Renal cortex interstitium (tissue), 15 donors: ENCODE results near the gene CNPY3. TPM values are rescaled to one million over a fixed set of nuclear protein-coding genes. Genes with fewer than 3 reads are reported as not detected.
A peak's percentile ranks its signal among the peaks of the same experiment; 100 is the strongest.
"Not testable (repeated sequence)": the region's sequence is repeated elsewhere in the genome, so short reads cannot be mapped to it uniquely, and the experiment has no call there.

Experiments
- DNase-seq, 11 donors: peaks; one replicate each; pipeline ENCODE4 v3.0.0-alpha.2; 2013; ENCODE audit warnings: low read depth in 9 of 11, low spot score in 4 of 11; ENCODE audit errors: extremely low read depth in 1 of 11
- long read RNA-seq, 16 experiments: transcript quantifications; one replicate each; lab custom pipeline, GENCODE V29; 2026
- polyA plus RNA-seq, 3 donors: library from polyadenylated mRNA; unstranded; fragments of 120-200 nt; gene quantifications; one replicate each; pipeline ENCODE4 v1.2.1, GENCODE V29; 2013; ENCODE audit not compliant: insufficient read length in 3 of 3

CNPY3 gene
- 10 to 100 TPM; 53.7 to 66.1 (median 60.7) TPM for polyA plus RNA-seq
- long read RNA-seq, donor 1, transcript CNPY3-201 (6 exons, 1,704 nt) = major isoform, 20 of 20 reads
- long read RNA-seq, donor 1, partial matches to known transcripts = 0 of 20 reads
- long read RNA-seq, donor 1, other reads (novel, unspliced or antisense) = 0 of 20 reads
- long read RNA-seq, donor 2, transcript CNPY3-201 (6 exons, 1,704 nt) = major isoform, 18 of 18 reads
- long read RNA-seq, donor 2, partial matches to known transcripts = 0 of 18 reads
- long read RNA-seq, donor 2, other reads (novel, unspliced or antisense) = 0 of 18 reads
- long read RNA-seq, donor 3, transcript CNPY3-201 (6 exons, 1,704 nt) = major isoform, 55 of 77 reads
- long read RNA-seq, donor 3, partial matches to known transcripts = 12 of 77 reads
- long read RNA-seq, donor 3, other reads (novel, unspliced or antisense) = 10 of 77 reads
- long read RNA-seq, donor 4, transcript CNPY3-201 (6 exons, 1,704 nt) = major isoform, 30 of 36 reads
- long read RNA-seq, donor 4, partial matches to known transcripts = 6 of 36 reads
- long read RNA-seq, donor 4, other reads (novel, unspliced or antisense) = 0 of 36 reads
- long read RNA-seq, donor 5 = 0 reads
- long read RNA-seq, donor 6, transcript CNPY3-201 (6 exons, 1,704 nt) = major isoform, 39 of 53 reads
- long read RNA-seq, donor 6, partial matches to known transcripts = 14 of 53 reads
- long read RNA-seq, donor 6, other reads (novel, unspliced or antisense) = 0 of 53 reads
- long read RNA-seq, donor 7, transcript CNPY3-201 (6 exons, 1,704 nt) = major isoform, 32 of 44 reads
- long read RNA-seq, donor 7, partial matches to known transcripts = 6 of 44 reads
- long read RNA-seq, donor 7, other reads (novel, unspliced or antisense) = 6 of 44 reads
- long read RNA-seq, donor 8 = 0 reads
- long read RNA-seq, donor 9, transcript CNPY3-201 (6 exons, 1,704 nt) = major isoform, 33 of 33 reads
- long read RNA-seq, donor 9, partial matches to known transcripts = 0 of 33 reads
- long read RNA-seq, donor 9, other reads (novel, unspliced or antisense) = 0 of 33 reads
- long read RNA-seq, donor 10, transcript CNPY3-201 (6 exons, 1,704 nt) = major isoform, 32 of 52 reads
- long read RNA-seq, donor 10, partial matches to known transcripts = 10 of 52 reads
- long read RNA-seq, donor 10, other reads (novel, unspliced or antisense) = 10 of 52 reads
- long read RNA-seq, donor 11, transcript CNPY3-201 (6 exons, 1,704 nt) = major isoform, 16 of 16 reads
- long read RNA-seq, donor 11, partial matches to known transcripts = 0 of 16 reads
- long read RNA-seq, donor 11, other reads (novel, unspliced or antisense) = 0 of 16 reads
- long read RNA-seq, donor 12, partial matches to known transcripts = 17 of 19 reads
- long read RNA-seq, donor 12, other reads (novel, unspliced or antisense) = 0 of 19 reads
- long read RNA-seq, donor 13 = 0 reads
- long read RNA-seq, donor 14, transcript CNPY3-201 (6 exons, 1,704 nt) = major isoform, 17 of 17 reads
- long read RNA-seq, donor 14, partial matches to known transcripts = 0 of 17 reads
- long read RNA-seq, donor 14, other reads (novel, unspliced or antisense) = 0 of 17 reads
- long read RNA-seq, donor 15, transcript CNPY3-201 (6 exons, 1,704 nt) = major isoform, 19 of 27 reads
- long read RNA-seq, donor 15, partial matches to known transcripts = 8 of 27 reads
- long read RNA-seq, donor 15, other reads (novel, unspliced or antisense) = 0 of 27 reads
- long read RNA-seq, donor 16, transcript CNPY3-201 (6 exons, 1,704 nt) = major isoform, 77 of 123 reads
- long read RNA-seq, donor 16, partial matches to known transcripts = 27 of 123 reads
- long read RNA-seq, donor 16, other reads (novel, unspliced or antisense) = 19 of 123 reads

DNA sequence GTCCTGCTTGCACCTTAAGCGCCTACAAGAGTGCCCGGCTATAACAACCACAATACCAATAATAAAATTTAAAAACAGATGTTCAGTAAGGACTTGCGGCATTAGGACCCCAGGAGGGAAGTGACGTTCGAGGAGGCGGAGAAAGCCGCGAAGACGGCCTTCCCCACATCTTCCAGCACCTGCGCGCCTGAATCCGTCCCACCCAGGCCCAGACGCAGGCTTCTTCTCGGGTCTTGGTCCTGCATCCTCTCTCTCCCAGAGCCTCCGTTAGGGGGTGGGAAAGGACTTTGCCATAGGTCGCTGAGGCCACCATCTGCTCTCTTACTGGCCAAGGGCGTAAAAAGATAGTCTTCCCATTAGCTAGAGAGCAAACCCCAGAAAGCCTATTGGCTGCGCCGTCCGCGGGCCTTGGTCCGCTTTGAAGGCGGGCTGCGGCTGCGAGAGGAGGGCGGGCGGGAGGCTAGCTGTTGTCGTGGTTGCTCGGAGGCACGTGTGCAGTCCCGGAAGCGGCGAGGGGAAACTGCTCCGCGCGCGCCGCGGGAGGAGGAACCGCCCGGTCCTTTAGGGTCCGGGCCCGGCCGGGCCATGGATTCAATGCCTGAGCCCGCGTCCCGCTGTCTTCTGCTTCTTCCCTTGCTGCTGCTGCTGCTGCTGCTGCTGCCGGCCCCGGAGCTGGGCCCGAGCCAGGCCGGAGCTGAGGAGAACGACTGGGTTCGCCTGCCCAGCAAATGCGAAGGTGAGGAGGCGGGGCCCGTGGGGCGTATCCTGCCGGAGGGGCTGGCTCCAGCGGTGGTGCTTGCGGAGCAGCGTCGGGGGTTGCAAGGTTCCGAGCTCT lies at the start of gene CNPY3:
CNPY3 (plus strand) TSS at position 495 of the 835 bp plus-strand sequence; CDS start at position 586, 91 bp downstream.
- peak; percentile 87 to 94 (median 89) for DNase-seq

DNA sequence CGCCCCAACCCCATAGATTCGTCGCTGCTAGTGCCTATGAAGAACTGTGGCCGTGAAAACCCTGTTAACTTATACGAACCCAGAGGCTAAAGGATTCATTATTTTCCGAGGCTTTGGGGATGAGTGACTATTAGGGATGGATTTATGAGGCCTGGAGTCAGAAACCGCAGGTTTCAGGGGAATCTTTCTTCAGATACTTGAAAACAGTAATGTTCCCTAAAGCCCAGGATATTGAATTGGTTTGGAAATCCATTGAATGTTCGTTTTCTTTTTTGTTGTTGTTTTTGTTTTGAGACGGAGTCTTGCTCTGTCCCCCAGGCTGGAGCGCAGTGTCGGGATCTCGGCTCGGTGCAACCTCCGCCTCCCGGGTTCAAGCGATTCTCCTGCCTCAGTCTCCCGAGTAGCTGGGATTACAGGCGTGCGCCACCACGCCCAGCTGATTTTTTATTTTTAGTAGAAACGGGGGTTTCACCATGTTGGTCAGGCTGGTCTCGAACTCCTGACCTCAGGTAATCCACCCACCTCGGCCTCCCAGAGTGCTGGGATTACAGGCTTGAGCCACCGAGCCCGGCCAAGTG lies 49.0 kb upstream of the CNPY3 start:
- peak in 1 of 11 donors; percentile 16 for DNase-seq

DNA sequence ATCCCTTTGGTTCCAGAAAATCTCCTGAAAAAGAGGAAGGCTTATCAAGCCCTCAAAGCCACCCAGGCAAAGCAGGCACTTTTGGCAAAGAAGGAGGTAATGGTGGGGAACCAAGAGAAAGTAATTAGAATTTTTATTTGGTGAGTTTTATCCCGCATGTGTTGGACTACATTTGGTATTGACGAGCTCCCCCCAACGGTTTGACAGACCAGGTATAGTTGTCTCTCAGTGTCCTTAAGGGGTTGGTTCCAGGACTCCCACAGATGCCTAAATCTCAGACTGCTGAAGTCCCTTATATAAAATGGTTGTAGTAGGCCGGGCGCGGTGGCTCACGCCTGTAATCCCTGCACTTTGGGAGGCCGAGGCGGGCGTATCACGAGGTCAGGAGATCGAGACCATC lies 48.4 kb upstream of the CNPY3 start:
- not testable (repeated sequence) for DNase-seq

DNA sequence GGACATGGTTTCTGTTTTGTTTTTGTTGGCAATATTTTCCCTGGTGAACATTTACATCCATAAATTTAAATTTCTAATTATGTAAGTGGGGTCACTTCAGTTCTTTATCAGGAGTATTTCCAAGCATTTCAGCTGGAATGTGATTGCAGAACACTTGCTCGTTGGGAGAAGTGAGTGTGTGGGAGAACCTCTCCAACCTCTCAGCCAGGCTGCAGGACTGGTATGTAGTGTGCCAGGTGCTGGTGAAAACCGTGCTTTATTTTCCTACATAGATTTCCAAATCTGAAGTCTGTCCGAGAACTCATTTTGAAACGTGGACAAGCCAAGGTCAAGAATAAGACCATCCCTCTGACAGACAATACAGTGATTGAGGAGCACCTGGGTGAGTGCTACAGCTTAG lies 43.6 kb upstream of the CNPY3 start:
- DNase-seq = no peak

DNA sequence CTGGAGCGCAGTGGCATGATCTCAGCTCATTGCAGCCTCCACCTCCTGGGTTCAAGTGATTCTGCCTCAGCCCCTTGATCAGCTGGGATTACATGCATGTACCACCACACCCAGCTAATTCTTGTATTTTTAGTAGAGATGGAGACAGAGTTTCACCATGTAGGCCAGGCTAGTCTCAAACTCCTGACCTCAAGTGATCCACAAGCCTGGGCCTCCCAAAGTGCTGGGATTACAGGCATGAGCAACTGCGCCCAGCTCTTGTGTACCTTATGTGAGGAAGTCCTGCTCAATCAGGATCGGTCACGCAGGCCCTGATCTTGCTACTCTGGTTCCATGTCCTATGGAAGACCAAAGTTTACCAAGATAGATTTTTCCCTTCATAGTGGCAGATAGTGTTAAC lies 41.1 kb upstream of the CNPY3 start:
- not testable (repeated sequence) for DNase-seq

DNA sequence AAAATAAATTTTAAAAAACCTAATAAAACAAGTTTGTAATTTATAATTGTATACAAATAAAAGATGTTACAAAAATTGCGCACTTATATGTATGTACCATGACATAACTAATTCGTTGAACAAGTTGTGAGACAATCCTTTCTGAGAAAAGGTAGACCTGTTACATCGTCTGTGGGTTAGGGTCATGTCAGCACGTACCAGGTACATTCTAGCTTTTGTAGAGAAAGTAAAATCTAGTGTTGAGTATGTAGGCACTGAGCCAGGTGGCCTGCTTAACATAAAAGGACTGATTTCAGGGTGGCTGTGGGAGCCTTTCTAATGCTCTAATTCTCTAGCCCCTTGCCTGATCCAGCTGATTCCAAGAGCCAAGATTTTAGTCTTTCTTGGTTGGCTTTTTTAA lies 39.5 kb upstream of the CNPY3 start:
- no peak for DNase-seq

DNA sequence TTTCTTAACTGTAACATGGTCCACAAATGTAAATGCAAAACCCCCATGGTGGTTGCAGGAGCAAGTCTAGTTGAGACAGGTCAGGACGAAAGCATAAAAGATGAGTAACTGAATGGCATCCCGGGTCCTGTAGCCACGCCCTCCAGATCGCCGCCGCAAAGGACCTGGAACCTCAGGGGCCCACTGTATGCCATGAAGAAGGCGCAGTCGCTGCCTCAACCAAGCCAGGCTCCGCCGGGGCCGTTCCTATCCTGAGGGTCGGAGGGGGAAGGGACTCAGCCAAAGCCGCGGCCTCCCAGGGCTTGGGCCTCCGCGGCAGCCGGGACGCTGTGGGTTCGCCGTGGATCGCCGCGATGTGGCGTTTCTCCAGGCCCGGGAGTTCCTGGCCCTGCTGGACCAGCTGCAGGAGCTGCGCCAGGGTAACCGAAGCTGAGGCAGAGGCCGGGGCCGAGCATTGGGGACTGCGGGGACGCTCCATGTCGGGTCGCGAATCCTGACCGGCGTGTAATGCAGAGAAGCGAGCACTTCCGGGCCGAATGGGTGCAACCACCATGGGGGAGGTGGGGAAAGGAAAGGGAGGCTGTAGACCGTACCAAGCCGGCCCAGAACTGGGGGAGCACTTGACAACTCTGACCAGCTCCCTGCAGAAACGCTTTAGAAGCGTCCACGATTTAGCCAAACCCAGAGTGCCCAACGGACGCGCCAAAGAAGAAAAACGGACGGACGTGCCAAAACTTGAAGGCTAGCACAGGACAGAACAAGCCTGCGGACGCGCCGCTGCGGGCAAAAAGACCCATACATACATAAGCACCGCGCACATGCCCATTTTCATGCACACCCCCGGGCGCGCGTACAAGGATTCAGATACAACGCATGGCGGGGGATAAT lies 38.7 kb upstream of the CNPY3 start:
- DNase-seq = peak; percentile 87 to 95 (median 91)

DNA sequence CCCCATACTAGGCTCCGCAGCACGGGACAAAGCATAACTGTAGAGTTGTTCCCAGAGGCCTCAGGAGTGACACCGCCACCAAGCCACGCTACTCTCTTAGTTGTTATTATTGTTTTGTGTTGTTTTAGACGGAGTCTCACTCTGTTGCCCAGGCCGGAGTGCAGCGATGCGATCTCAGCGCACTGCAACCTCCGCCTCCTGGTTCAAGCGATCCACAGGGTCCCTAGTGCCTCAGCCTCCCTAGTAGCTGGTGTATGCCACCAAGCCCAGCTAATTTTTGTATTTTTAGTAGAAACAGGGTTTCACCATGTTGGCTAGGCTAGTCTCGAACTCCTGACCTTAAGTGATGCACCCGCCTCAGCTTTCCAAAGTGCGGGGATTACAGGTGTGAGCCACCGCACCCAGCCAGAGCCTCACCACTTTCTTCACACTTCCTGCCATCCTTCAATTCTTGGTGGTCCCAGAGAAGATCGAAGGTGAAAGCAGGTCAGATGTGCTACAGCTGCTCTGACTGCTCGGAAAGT lies 38.0 kb upstream of the CNPY3 start:
- no peak for DNase-seq

DNA sequence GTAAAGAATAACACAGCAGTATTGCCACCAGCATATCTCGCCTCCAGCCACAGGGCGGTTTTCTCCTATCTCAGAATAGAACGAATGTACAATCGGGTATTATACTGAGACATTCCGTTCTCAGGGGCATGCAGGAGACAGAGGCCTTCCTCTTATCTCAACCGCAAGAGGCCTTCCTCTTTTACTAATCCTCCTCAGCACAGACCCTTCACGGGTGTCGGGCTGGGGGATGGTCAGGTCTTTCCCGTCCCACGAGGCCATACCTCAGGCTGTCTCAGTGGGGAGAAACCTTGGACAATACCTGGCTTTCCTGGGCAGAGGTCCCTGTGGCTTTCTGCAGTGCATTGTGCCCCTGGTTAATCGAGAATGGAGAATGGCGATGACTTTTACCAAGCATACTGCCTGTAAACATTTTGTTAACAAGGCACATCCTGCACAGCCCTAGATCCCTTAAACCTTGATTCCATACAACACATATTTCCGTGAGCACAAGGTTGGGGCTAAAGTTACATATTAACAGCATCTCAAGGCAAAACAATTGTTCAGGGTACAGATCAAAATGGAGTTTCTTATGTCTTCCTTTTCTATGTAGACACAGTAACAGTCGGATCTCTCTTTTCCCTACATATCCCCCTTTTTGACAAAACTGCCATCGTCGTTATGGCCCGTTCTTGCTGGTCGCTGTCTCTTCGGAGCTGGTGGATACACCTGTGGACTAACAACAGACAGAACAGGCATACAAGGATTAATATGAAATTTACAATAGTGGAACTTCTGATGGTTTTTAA lies 35.0 kb upstream of the CNPY3 start:
- not testable (repeated sequence) for DNase-seq

DNA sequence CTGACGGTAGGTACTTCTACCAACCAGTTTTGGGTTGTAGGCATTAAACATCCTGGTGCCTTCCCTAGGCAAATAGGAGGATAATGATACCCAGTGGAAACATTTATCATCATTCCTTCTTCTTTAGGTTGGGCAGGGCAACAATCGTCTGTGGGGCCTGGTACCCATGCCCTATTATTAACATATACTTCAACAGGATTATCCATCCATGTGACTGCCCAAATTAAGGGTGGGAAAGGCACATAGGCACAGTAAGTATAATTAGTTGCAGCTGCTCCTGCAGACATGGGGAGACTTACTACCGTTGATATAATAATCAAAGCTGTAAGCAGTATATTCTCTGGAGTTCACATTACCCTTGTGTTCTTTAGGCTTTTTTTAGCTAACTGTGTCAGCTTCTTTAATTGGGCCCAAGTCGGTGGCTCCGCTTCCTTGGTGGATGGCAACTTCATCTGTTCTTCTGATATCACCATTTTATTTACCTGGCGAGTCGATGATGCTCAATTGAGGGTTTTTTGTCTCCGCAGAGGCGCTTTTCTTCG lies 33.0 kb upstream of the CNPY3 start:
- no peak for DNase-seq

DNA sequence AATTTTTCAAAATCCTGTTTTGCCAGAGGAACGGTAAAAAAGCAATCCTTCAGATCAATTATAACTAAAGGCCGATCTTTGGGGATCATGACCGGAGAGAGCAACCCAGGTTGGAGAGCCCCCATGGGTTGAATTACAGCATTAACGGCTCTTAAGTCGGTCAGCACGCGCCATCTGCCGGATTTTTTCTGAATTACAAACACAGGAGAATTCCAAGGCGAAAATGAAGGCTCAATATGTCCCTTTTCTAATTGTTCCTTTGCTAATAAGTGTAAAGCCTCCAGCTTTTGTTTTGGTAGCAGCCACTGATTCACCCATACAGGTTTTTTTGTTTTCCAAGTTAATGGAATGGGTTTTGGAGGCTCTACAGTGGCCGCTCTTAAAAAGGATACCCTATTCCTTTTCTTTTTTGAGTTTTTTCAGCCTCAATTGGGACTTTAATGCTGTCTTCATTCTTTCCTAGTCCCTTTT lies 30.4 kb upstream of the CNPY3 start:
- DNase-seq = peak in 6 of 11 donors; percentile 48 to 70 (median 54)

DNA sequence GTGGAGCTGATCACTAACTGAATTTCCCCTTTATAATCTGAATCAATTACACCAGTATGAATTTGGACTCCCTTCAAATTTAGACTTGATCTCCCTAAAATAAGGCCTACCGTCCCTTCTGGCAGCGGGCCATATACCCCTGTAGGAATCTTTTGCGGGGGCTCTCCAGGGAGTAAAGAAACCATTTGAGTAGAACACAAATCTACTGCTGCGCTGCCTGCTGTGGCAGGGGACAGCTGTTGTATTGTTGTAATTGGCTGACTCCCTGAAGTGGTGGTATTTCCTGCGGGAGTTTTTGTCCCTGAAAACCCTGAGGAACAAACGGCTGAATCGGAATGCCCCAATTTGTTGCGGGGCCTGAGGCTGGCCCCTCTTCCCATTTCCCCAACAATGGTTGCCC lies 29.4 kb upstream of the CNPY3 start:
- peak in 2 of 11 donors; percentile 46 to 48 for DNase-seq

DNA sequence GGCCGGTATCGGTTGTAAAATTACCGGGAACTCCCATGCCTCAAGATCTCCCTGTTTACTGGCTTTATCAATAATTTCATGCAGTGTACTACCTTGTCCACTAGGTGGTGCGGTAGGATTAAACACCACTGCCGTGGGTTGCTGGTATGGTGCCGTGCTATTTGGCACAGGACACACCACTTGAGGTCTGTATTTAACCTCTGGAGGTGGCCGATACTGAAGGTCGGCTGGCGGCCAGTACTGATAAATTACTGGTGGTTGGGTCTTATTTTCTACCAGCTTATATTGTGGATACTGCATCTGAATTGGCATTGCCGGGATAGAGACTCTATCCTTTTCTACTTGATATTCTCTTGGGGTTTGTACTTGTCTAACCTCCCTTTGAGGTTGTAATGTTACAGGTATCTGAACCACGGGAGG lies 27.7 kb upstream of the CNPY3 start:
- peak in 10 of 11 donors; percentile 63 to 83 (median 74) for DNase-seq
